Vagina (tissue), 2 donors: ENCODE measurements around the gene ASTN2. TPM values are rescaled to one million over a fixed set of nuclear protein-coding genes. Genes with fewer than 3 reads are reported as not detected.

Experiments
- DNase-seq, 2 donors: peaks; one replicate each; pipeline ENCODE4 v3.0.0-alpha.2; 2017; ENCODE audit errors: extremely low spot score in 2 of 2
- H3K27ac ChIP-seq: fragments of 200-600 bp; sonication (generic); one replicate; pipeline ENCODE4 v1.5.1; 2019
- H3K27me3 ChIP-seq: fragments of 200-600 bp; sonication (generic); one replicate; pipeline ENCODE4 v1.5.1; 2019
- H3K36me3 ChIP-seq, 2 donors: fragments of 200-600 bp; sonication (generic); one replicate each; pipeline ENCODE4 v1.5.1; 2017 to 2019
- H3K4me1 ChIP-seq: fragments of 200-600 bp; sonication (generic); one replicate; pipeline ENCODE4 v1.5.1; 2019
- H3K4me3 ChIP-seq, 2 donors: fragments of 200-600 bp; sonication (generic); 1 replicate in 1 of 2; 2 replicates in 1 of 2; pipeline ENCODE4 v1.5.1; 2016 to 2019
- H3K9me3 ChIP-seq: fragments of 200-600 bp; sonication (generic); one replicate; pipeline ENCODE4 v1.5.1; 2019
- POLR2A ChIP-seq, 2 donors: fragments of 450-650 bp; IDR thresholded peaks; one replicate each; pipeline ENCODE4 v1.6.1; 2017; ENCODE audit warnings: antibody characterized with exemption in 2 of 2, mild to moderate bottlenecking in 2 of 2, moderate library complexity in 2 of 2
- POLR2AphosphoS5 ChIP-seq, 2 donors: sonication (generic); formaldehyde crosslinking; IDR thresholded peaks; one replicate each; pipeline ENCODE4 v1.9.0; 2017; ENCODE audit warnings: antibody characterized with exemption in 2 of 2, mild to moderate bottlenecking in 2 of 2, low read depth in 1 of 2; ENCODE audit not compliant: insufficient read depth in 1 of 2
- intact Hi-C: fragments of 100-400 bp; cut with DNase I; formaldehyde crosslinking; loops from one replicate; pipeline ENCODE4 v1.15.1; 2023
- total RNA-seq: library from RNA; depleted of rRNA; stranded (reverse); fragments of >200 nt; gene quantifications from one replicate; pipeline ENCODE4 v1.2.3, GENCODE V29; 2016
- TF ChIP-seq, protein P1 (sequence below), 3 experiments: fragments of 450-650 bp in 2 of 3; fragments of 200-600 bp in 1 of 3; sonication (generic) in 1 of 3; IDR thresholded peaks; one replicate each; pipeline ENCODE4 v1.5.1; 2017 to 2019; ENCODE audit warnings: antibody characterized with exemption in 3 of 3, mild to moderate bottlenecking in 2 of 3, moderate library complexity in 2 of 3

Gene ASTN2
- total RNA-seq, 1 donor from 2014 or later = 4.4 TPM

DNA sequence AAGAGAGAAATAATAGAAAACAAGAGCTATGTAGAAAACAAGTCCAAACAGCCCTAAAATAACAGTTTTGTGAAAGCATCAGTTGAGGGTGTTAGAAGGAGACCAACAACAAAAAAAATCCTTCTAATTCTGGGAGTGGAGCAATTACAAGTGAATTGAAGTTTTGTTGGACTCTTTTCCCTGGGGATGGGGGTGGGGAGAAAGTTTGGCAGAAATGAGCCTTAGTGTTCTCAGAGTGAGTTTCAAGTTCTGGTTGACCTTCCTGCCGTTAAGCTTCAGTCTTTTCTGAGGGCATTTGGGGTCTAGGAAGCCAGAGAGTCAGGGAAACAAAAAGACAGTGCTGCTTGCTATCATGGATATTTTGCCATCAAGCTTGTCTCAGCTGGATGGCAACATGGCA is 834.0 kb downstream of the ASTN2 start:
- H3K9me3 ChIP-seq = no peaks in the 10 kb centered on the region
- intact Hi-C loops = loop anchor here (10.0 kb wide), 1 partner anchor 54 kb away; no protein-coding TSS in a partner anchor
- H3K36me3 ChIP-seq = no peaks in the 10 kb centered on the region
- H3K4me1 ChIP-seq = peaks cover 10% of the 10 kb centered on the region
- TF ChIP-seq POLR2AphosphoS5 (IDR thresholded peaks at IDR 0.05; ENCODE audit: insufficient read depth in 1 of 2, low read depth in 1 of 2) (no peak), POLR2A (IDR thresholded peaks at IDR 0.05) (no peak)
- TF ChIP-seq, protein P1, sequence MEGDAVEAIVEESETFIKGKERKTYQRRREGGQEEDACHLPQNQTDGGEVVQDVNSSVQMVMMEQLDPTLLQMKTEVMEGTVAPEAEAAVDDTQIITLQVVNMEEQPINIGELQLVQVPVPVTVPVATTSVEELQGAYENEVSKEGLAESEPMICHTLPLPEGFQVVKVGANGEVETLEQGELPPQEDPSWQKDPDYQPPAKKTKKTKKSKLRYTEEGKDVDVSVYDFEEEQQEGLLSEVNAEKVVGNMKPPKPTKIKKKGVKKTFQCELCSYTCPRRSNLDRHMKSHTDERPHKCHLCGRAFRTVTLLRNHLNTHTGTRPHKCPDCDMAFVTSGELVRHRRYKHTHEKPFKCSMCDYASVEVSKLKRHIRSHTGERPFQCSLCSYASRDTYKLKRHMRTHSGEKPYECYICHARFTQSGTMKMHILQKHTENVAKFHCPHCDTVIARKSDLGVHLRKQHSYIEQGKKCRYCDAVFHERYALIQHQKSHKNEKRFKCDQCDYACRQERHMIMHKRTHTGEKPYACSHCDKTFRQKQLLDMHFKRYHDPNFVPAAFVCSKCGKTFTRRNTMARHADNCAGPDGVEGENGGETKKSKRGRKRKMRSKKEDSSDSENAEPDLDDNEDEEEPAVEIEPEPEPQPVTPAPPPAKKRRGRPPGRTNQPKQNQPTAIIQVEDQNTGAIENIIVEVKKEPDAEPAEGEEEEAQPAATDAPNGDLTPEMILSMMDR (IDR thresholded peaks at IDR 0.05) = no peak
- no peak for DNase-seq
- H3K27me3 ChIP-seq = no peaks in the 10 kb centered on the region
- H3K27ac ChIP-seq = no peak overlapping the region
- H3K4me3 ChIP-seq = no peak overlapping the region

- Histone ChIP-seq H3K36me3 (no peaks in the 10 kb centered on the region), H3K9me3 (no peaks in the 10 kb centered on the region), H3K27ac (no peak overlapping the region), H3K27me3 (no peaks in the 10 kb centered on the region), H3K4me1 (peaks cover 26% of the 10 kb centered on the region), H3K4me3 (no peak overlapping the region)
- DNase-seq = no peak
- intact Hi-C loops = loop anchor here (10.0 kb wide), 1 partner anchor 982 kb away; no protein-coding TSS in a partner anchor
- TF ChIP-seq, protein P1 (IDR thresholded peaks at IDR 0.05) = no peak
- no peak for TF ChIP-seq POLR2AphosphoS5 (IDR thresholded peaks at IDR 0.05; ENCODE audit: insufficient read depth in 1 of 2, low read depth in 1 of 2)
- TF ChIP-seq POLR2A (IDR thresholded peaks at IDR 0.05) = no peak
Observed at GRCh38 chr9:116576386-116576785, 838.5 kb downstream of the ASTN2 start.

DNA sequence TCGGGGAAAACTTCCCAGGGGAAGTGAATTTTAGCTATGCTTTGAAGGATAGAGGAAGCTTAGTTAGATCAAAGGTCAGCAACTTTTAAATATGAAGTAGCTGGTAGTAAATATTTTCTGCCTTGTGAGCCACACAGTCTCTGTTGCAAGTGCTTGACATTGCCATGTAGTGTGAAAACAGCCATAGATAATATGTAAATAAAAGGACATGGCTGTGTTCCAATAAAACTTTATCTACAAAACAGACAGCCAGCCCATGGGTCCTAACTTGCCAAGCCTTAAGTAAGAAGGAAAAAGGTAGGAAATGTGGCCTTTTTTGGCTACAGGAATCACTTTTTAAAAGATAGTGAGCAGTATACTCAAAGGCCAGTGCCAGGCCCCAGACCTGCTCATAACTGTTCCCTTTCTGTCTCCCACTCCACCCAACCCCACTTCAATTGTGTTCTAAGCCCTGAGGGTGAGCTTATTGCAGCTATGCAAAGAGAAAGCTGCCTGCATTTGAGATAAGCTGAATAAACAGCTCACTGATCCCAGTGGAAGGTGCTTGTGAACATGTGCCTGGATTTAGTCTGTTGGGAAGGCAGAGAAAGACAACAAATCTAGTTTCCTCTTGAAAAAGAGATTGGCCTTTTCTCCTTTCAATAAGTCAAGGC is 840.7 kb downstream of the ASTN2 start:
- H3K4me1 ChIP-seq = peaks cover 16% of the 10 kb centered on the region
- intact Hi-C loops = loop anchor here (5.0 to 10.0 kb wide), 2 partner anchors 422 to 979 kb away; partner anchors contain the start of gene PAPPA
- no peaks in the 10 kb centered on the region for H3K27me3 ChIP-seq
- H3K4me3 ChIP-seq = no peak overlapping the region
- no peak for DNase-seq
- TF ChIP-seq, protein P1 (IDR thresholded peaks at IDR 0.05) = no peak
- no peak for TF ChIP-seq POLR2A (IDR thresholded peaks at IDR 0.05)
- no peak for TF ChIP-seq POLR2AphosphoS5 (IDR thresholded peaks at IDR 0.05; ENCODE audit: insufficient read depth in 1 of 2, low read depth in 1 of 2)
- H3K9me3 ChIP-seq = no peaks in the 10 kb centered on the region
- H3K27ac ChIP-seq = no peak overlapping the region
- H3K36me3 ChIP-seq = no peaks in the 10 kb centered on the region

GRCh38 chr9:116572095-116572748 is 842.6 kb downstream of the ASTN2 start:
- Histone ChIP-seq H3K9me3 (no peaks in the 10 kb centered on the region), H3K4me1 (peaks cover 18% of the 10 kb centered on the region), H3K4me3 (no peak overlapping the region), H3K36me3 (no peaks in the 10 kb centered on the region), H3K27me3 (no peaks in the 10 kb centered on the region), H3K27ac (peak overlapping the region; percentile 67)
- intact Hi-C loops = loop anchor here (5.0 to 10.0 kb wide), 2 partner anchors 420 to 977 kb away; partner anchors contain the start of gene PAPPA
- TF ChIP-seq POLR2A (IDR thresholded peaks at IDR 0.05) (no peak), POLR2AphosphoS5 (IDR thresholded peaks at IDR 0.05; ENCODE audit: insufficient read depth in 1 of 2, low read depth in 1 of 2) (peak; percentile 16 to 73)
- TF ChIP-seq, protein P1 (IDR thresholded peaks at IDR 0.05) = peak; percentile 63 to 94 (median 85)
- no peak for DNase-seq

DNA sequence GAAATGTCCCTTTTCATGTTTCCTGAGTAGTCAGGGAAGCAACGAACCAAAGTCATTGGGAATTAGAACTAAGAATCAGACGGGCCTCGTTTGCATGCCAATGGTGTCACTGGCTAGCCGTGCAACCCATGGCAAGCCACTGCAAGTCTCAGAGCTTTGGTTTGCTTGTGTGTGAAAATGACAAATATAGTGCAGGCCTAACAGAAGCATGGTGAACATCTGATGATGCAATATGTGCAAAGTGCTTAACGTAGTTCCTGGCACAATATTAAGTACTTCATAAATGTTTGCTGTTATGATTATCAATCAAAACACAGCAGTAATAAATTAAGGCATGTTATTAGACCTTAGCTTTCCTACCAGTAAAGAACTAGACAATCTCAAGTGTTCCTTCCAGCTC is 845.7 kb downstream of the ASTN2 start:
- DNase-seq = no peak
- Histone ChIP-seq H3K36me3 (no peaks in the 10 kb centered on the region), H3K27me3 (no peaks in the 10 kb centered on the region), H3K4me3 (no peak overlapping the region), H3K9me3 (no peaks in the 10 kb centered on the region), H3K27ac (no peak overlapping the region), H3K4me1 (peaks cover 24% of the 10 kb centered on the region)
- intact Hi-C loops = no loop called here
- no peak for TF ChIP-seq POLR2A (IDR thresholded peaks at IDR 0.05)
- TF ChIP-seq POLR2AphosphoS5 (IDR thresholded peaks at IDR 0.05; ENCODE audit: insufficient read depth in 1 of 2, low read depth in 1 of 2) = no peak
- TF ChIP-seq, protein P1 (IDR thresholded peaks at IDR 0.05) = no peak
